Nucleus accumbens (tissue), 56 donors: ENCODE data around the gene GDF2.
A peak's percentile ranks its signal among the peaks of the same experiment; 100 is the strongest.

Experiments
- DNase-seq, 56 donors: peaks; one replicate each; lab custom pipeline; 2025; lab: John Stamatoyannopoulos, UW

The GDF2 gene

DNA sequence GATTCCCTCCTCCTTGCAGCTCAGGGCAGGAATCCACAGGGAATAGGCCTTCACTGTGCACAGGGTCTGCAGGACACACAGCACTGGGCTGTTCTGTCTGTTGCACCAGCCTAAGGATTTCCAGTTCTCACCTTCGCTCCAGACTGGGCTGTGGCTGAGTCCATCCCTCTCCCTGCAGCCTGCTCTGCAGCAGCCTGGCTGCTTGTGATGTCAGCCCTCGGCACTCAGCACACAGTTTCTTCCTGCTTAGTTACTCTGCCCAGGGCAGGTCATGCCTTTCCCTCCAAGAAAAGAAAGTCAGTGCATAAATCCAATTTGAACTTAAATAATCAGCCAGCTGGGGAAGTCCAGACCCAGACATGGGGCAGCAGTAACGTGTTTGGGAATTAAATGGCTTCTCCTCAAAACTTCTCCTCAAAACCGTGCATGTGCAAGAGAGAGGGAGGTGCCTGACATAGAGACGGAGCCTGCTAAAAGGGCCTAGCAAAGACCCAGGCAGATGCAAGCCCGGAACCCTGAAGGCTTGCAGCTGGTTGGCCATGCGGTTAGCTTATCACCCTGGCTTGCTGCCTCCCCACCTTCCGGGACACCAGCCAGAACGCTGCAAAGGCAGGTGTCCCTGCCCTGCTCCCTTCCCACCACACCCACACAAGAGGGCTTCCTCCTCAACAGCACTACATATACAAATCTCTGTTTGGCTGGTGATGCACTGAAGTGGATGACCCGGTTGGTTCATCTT lies 10.9 kb upstream of the GDF2 start:
- no peak for DNase-seq

DNA sequence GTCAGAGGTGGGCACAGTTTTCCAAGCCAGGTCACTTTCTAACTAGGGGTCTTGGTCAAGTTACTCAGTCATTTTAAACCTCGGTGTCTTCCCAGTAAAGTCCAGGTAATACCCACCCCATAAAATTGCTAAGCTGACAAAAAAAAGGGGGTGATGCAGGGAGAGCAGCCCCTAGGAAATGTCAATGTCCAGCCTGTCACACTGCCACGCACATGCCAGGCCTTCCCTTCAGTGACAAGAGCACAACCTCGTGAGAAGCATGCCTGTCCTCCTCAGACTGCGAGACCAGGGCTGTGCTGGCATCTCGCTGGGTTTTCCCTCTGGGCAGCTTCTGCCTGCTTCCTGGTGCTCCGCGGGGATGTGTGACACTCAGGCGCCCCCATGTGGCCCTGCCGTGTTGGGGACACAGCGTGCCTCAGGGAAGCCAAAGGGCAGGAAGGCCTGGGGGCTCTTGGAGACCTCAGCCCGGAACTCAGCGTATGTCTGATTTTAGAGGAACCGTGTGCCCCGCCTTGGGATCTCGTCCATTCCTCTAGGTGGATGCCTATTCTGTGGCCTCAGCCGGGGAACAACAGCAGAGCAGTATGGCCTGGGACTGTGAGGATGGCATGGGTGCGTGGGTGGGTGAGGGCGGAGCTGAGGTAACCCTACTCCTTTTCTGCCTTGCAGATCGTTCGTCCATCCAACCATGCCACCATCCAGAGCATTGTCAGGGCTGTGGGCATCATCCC lies 10.2 kb upstream of the GDF2 start:
- DNase-seq = peak in 55 of 56 donors; percentile 14 to 89 (median 64)

DNA sequence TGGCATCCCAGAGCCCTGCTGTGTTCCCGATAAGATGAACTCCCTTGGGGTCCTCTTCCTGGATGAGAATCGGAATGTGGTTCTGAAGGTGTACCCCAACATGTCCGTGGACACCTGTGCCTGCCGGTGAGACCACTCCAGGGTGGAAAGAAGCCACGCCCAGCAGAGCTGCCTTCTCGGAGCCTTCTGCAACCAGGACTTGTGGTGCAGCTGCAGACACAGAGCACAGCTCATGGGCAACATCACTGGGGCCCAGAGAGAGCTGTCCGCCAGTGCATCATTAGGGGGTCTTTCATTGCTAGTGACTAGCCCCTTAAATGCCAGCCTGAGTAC lies 9.6 kb upstream of the GDF2 start:
- DNase-seq = no peak

DNA sequence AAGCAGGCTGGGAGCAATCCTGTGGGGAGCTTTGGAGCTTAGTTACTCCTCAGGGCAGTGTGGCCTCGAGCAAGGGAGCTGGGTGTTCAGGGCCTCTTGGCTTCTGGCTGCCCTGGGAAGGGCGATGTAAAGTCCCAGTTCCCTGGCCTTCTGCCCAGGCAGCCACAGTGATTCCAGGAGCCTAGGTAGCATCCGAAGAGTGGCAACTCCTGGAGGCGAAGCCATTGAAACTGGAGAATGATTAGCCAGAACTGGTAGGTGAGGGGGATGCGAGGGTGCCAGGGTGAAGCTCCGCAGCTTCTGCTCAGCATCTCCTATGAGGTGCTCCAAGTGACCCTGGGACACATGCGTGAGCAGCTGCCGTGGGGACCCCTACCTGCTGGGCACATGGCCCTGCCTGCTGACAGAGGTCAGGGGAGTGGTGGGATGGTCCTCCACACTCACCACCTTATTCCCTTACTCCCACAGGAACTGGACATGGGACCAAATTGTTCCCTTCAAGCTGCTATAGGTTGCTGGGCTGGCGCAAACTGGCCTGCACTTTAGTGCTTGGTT lies 7.8 kb upstream of the GDF2 start:
- no peak for DNase-seq

DNA sequence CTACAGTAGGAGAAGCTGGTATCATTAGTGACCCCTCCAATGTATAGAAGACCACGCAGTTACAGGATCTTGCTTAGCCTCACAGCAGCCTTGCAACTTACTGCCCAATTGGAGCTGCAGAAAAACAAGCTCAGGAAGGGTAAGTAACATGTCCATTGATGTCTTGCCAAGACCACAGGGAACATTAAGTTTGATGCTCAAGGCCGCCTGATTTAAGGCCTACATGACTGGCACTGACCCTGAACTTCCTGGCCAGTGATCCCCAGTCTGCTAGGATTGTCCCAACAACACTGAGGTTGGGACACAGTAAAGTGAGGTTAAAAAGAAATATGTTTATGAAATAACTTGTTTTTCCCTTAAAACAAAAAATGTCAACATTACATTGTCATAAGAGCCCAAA lies 6.8 kb upstream of the GDF2 start:
- no peak for DNase-seq

DNA sequence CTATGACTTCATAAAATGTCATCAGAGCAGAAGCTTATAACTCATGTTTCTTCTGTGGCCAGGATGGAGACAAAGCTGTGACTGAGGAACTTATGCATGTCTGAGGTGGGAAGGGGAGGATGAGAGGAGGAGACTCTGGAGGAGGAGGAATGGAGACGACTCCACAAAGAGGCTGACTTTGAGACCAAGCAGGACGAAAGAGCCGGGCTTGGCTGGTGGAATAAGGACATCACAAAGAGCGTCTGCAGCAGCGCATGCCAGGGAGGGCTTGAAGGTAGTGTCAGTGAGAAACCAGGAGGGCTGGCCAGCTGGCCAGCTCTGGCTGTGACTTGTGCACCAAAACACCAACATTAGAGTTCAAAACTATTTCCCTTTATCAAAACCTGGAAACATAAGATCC lies 6.1 kb upstream of the GDF2 start:
- DNase-seq = no peak

DNA sequence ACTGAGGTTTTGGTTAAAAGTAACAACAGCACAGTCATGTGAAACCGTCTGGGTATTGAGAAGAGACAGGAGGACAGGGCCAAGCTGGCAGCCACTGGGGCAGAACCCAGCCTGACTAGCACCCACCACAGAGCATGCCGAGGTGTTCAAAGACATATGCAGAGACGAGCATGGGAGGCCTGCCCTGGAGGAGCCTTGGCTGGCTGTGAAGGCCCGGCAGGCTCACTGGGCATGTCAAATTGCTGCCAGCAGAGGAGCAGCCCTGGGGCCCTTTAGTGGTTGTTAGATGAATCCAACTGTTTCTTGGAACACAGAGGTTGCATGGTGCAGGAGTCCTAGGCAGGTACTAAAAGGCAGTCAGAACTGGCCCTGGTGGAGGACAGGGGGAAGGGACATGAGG lies 5.0 kb upstream of the GDF2 start:
- DNase-seq = no peak

DNA sequence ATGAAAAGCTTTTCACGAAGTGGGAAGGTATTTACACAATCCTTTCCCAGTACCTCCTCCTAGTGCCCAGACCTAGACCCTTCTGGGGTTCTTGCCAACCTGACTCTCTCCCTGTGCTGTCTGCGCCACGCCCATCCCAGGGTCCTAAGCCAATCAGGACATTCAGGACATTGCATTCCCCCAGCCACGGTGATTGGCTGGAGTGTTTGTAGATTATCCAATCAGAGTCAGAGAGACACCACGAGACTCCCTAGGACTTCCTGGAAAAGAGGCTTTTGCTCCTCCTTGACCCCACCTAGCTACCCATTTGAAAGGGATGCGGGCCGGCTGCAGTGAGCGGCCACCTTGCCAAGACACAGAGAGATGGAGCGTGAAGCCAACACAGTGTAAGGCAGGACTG lies 3.5 kb upstream of the GDF2 start:
- no peak for DNase-seq

DNA sequence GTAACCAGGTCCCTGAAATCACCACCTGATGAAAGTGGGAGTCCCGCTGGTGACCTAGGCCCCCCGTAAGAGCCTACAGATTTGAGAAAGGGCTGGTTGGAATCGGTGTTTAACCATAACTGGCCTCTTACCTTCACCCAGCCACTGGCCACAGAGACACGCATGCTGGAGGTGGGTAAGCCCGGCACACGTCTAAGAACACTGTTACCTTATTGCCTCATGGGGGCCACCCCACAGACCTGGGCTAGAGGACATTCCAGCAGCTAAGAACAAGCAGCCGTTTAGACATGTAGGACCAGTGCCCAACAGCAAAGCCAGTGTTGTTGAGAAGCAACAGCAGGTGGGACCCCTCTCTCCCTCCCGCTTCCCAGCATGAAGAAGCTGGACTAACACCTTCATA lies 2.5 kb upstream of the GDF2 start:
- DNase-seq = no peak

DNA sequence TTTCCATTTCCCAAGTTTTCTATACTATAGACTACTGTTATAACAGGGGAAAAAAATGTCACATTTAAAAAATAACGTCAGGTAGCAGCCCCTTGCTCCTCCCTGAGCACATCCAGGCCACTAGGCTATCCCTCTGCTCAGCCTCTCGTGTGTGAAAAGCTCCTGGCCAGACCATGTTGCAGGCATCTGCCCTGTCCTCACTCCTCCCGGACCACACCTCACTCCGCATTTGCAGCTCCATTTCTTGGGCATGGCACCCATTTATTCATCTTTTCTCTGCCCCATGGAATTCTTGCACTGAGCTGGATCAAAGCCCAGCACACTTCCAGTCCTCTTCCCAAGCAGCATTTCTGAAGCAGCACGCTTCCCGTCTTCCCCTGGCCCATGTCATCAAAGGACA lies 1.4 kb upstream of the GDF2 start:
- no peak for DNase-seq

DNA sequence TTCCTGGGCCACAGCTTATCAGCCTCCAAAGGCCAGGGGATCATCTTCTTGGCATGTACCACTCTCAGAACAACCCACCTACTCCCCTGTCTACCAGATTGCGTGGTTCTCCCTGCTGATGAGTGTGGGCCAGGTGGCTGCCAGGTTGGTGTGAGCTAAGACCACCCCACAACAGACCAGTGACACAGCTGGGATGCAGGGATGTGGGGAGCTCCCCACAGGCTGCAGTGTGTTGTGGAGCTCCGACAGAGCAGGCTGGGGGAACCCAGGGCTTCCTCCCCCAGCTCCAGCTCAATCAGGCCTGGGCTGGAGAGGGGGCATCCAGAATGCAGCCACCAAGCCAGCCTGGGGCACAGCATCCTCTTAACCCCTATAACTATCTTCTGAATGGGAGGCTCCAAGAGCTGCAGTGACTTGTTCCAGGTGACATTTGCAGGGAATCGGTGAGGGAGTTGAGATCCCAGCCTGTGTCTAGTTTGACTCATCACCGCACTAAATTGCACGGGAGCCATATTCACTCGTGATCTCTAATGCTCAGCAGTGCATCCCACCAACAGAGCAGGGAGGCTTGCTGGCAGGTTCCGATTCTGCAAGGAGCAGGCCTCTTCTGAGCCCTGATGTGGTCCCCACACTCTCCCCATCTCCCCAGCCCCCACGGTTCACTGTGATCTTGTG lies 596 bp upstream of the GDF2 start:
- DNase-seq = peak in 5 of 56 donors; percentile 7 to 26 (median 23)

DNA sequence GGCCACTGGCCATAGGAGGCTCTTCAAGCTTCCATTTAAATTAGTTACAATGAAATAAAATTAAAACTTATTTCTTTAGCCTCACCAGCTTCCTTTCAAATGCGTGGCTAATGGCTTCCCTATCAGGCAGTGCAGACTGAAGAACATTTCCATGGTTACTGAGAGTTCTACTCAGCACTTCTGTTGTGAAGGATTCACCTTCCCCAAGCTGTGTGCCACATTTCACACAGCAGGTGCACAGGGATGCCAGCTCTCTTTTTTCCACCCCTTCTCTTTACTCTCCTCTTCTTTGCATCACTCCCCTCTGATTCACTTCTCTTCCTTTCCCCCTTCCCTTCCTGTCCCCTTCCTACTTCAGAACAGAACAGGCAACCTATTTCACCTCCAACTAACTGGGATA lies 833 bp downstream of the GDF2 start:
- peak in 3 of 56 donors; percentile 11 to 32 (median 13) for DNase-seq

DNA sequence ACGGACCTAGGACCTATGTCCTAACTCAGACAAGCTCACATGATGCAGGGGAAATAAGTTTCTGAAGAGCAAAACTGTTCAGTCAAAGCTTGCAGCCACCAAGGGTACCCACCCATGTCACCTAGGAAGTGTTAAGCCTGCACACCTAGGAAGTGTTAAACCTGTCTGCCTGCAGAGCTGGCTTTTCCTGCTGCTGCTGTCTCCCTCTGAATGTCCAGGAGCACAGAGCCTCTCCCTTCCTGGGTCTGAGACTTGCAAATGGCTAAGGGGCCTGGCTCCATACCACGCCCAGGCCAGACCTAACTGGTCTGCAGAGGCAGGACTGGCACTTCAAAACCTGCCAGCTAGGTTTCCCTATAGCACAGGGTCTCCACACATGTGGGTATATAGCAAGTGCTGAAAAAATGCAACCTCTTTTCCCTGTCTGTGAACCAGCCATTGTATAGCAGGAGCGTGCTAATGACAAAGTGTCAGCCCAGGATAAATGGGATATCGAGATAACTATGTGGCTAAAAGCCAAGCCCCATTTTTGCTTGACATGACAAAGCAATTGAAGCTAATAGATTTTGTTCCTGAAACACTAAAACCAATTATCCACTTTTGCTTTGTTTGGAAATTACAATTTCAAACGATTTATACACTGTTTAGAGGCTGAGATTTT lies 1.5 kb downstream of the GDF2 start:
- no peak for DNase-seq

DNA sequence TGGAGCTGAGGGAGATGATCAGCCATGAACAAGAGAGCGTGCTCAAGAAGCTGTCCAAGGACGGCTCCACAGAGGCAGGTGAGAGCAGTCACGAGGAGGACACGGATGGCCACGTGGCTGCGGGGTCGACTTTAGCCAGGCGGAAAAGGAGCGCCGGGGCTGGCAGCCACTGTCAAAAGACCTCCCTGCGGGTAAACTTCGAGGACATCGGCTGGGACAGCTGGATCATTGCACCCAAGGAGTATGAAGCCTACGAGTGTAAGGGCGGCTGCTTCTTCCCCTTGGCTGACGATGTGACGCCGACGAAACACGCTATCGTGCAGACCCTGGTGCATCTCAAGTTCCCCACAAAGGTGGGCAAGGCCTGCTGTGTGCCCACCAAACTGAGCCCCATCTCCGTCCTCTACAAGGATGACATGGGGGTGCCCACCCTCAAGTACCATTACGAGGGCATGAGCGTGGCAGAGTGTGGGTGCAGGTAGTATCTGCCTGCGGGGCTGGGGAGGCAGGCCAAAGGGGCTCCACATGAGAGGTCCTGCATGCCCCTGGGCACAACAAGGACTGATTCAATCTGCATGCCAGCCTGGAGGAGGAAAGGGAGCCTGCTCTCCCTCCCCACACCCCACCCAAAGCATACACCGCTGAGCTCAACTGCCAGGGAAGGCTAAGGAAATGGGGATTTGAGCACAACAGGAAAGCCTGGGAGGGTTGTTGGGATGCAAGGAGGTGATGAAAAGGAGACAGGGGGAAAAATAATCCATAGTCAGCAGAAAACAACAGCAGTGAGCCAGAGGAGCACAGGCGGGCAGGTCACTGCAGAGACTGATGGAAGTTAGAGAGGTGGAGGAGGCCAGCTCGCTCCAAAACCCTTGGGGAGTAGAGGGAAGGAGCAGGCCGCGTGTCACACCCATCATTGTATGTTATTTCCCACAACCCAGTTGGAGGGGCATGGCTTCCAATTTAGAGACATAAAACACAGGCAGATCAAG lies 3.3 kb downstream of the GDF2 start:
- DNase-seq = no peak

DNA sequence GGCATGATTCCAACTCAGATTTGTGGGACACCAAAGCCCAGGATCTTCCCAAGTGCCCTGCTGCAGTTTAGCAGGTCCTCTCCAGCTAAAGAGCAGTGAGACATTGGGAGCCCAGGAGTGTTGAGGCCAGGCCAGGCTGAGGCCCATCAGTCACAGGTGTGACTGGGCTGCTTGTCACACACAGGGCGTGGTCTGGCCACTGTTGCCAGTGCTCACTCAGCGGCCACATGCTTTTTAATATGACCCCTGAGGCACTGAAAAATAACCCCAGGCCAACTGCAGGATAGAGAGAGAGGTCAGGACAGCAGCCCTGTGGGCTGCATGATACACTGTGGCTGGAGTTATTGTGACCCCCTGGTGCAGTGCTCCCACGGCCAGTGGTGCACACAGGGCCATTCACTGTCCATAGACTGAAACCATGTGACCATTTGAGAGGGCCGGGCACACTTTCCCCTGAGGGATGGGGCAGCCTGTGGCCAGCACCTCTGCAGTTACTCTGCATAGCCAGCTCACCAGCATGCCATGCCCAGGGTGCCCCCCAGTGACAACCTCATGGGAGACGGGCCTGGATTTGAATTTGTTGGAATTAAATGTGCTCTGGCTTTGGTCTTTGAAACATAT lies 4.2 kb downstream of the GDF2 start:
- no peak for DNase-seq

DNA sequence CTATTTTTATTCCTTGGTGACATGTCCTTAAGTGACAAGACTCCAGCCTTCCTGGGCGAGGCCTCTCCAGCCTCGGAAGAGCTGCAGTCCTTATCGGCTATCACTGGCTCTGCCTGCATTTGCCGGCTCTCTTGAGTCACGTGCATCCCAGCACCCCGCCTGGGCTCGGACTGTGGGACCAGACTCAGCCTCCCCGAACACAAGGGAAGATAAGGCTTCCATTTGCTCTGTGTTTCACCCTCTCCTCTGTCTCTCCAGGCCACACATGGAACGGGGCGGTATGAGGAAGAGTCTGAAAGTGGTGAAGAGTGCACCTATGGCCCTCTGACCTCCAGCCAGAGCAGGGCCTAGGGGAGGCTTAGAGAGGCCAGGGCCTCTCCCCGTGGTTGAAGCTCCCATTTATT lies 4.7 kb downstream of the GDF2 start:
- DNase-seq = no peak

DNA sequence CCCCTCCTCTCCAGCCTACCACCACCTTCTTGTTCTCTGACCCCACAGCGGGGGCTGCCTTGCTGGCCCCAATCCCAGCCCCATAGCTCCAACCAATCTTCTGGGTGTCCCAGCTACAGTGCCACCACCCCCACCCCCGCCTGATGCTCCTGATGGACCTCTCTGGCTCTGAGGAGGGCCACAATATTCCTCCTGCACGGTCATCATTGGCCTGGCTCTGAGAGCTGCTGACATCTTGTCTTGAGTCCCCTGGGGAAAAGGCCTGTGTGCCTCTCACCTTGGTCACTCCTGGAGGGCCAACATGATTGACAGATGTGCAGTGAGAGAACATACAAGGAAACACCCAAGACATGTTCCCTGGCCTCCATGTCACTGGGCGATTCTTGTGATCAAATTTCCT lies 7.6 kb downstream of the GDF2 start:
- DNase-seq = no peak

DNA sequence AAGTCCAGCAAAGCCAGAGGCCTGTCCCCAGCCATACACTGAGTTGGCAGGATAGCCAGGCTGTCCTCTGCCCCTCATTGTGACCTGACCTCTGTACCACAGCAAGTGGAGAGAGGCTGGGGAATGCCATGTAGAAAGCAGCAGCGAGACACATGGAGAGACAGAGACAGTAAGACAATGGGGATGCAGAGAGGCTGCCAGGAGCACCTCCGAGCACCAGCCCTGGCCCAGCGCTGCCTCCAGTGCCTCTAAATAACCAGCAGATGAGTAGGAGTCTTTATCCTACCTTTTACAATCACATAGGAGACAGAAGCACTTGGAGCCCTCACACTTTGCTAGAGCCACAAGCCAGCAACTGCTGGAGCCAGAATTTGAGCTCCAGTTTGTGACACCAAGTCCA lies 8.1 kb downstream of the GDF2 start:
- DNase-seq = no peak

DNA sequence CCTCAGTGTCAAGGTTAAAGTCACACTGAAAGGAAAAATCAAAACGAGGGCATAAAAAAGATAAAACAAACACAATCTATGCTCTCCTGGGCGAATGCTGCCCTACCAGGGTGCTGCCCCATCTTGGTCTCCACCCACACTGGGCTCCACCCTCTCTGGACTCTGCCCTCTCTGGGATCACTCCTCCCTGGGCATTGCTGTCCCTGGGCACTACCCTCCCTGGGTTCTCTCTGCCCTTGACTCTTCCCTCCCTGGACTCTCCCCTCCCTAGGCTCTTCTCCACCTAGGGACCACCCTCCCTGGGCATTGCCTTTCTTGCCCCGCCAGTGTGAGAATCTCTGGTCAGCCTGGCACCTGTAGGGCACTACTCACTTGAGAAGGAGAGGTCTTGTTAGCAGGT lies 8.6 kb downstream of the GDF2 start:
- DNase-seq = no peak
